Caco-2 (cell line): ENCODE measurements around the gene NFKB1. TPM values are rescaled to one million over a fixed set of nuclear protein-coding genes. Genes with fewer than 3 reads are reported as not detected.

Experiments
- BruUV-seq: library from RNA; stranded (reverse); fragments of 400-500 nt; replicated peaks from 2 replicates; lab custom pipeline; 2021; lab: Mats Ljungman, UMichigan
- CTCF ChIA-PET: fragments of 300-600 bp; sonication (Branson Sonifier 250); formaldehyde crosslinking; loops from one replicate; lab custom pipeline; 2022; ENCODE audit warnings: antibody characterized with exemption; lab: Charles Lee
- POLR2A ChIA-PET: fragments of 300-600 bp; sonication (Branson Sonifier 250); formaldehyde crosslinking; loops from one replicate; lab custom pipeline; 2022; ENCODE audit warnings: antibody characterized with exemption; lab: Charles Lee
- DNase-seq, 2 experiments: peaks; one replicate each; pipeline versions ENCODE4 v3.0.0 to v3.0.0-alpha.2; 2020 to 2022
- H3K27me3 ChIP-seq: replicated peaks from 2 replicates; pipeline ENCODE4 v1.6.0; 2011; ENCODE audit warnings: low read length; ENCODE audit not compliant: control insufficient read depth, insufficient read depth
- H3K36me3 ChIP-seq: 2 replicates; pipeline ENCODE4 v1.5.1; 2011; ENCODE audit warnings: low read length; ENCODE audit not compliant: control insufficient read depth, insufficient read depth
- H3K4me1 ChIP-seq: fragments of 250-450 bp; sonication (Bioruptor Pico); 2 replicates; pipeline ENCODE4 v1.5.1; 2020; ENCODE audit warnings: mild to moderate bottlenecking
- H3K4me3 ChIP-seq: 2 replicates; pipeline ENCODE4 v1.5.1; 2011; ENCODE audit warnings: low read depth, mild to moderate bottlenecking, control low read depth, low read length
- H3K9me3 ChIP-seq: fragments of 250-450 bp; sonication (Bioruptor Pico); 2 replicates; pipeline ENCODE4 v1.5.1; 2020; ENCODE audit warnings: mild to moderate bottlenecking, moderate library complexity
- H3K27ac Mint-ChIP-seq: one replicate; pipeline ENCODE4 v1.8.0; 2022; ENCODE audit warnings: mixed read lengths; ENCODE audit not compliant: unreplicated experiment
- H3K27me3 Mint-ChIP-seq: one replicate; pipeline ENCODE4 v1.8.0; 2022; ENCODE audit warnings: mixed read lengths; ENCODE audit not compliant: insufficient read depth, unreplicated experiment
- H3K36me3 Mint-ChIP-seq: one replicate; pipeline ENCODE4 v1.8.0; 2022; ENCODE audit warnings: mild to moderate bottlenecking, mixed read lengths; ENCODE audit not compliant: insufficient read depth, unreplicated experiment
- H3K4me1 Mint-ChIP-seq: one replicate; pipeline ENCODE4 v1.8.0; 2022; ENCODE audit warnings: low read depth, mixed read lengths; ENCODE audit not compliant: unreplicated experiment
- H3K4me3 Mint-ChIP-seq: one replicate; pipeline ENCODE4 v1.8.0; 2022; ENCODE audit warnings: mild to moderate bottlenecking, moderate library complexity, mixed read lengths; ENCODE audit not compliant: unreplicated experiment
- H3K9me3 Mint-ChIP-seq: one replicate; pipeline ENCODE4 v1.8.0; 2022; ENCODE audit warnings: mixed read lengths; ENCODE audit not compliant: unreplicated experiment
- intact Hi-C: fragments of 100-400 bp; cut with micrococcal nuclease; formaldehyde crosslinking; loops from one replicate; pipeline ENCODE4 v1.10.0; 2022; ENCODE audit not compliant: unreplicated experiment
- total RNA-seq: library from RNA; stranded (reverse); gene quantifications from 2 replicates; pipeline ENCODE4 v1.2.3, GENCODE V29; 2022
- TF ChIP-seq, protein P1 (sequence below), 2 experiments: fragments of 200-600 bp in 1 of 2; IDR thresholded peaks; 1 replicate in 1 of 2; 2 replicates in 1 of 2; pipeline versions ENCODE4 v1.5.1 to v1.8.0; 2011 to 2022; ENCODE audit warnings: antibody characterized with exemption in 1 of 2, control low read depth in 1 of 2, inconsistent platforms in 1 of 2, low read depth in 1 of 2, low read length in 1 of 2, mild to moderate bottlenecking in 1 of 2, moderate library complexity in 1 of 2; ENCODE audit not compliant: insufficient read depth in 1 of 2, severe bottlenecking in 1 of 2, unreplicated experiment in 1 of 2

NFKB1 gene
- total RNA-seq, 1 experiment from 2014 or later, result 33.0 TPM

DNA sequence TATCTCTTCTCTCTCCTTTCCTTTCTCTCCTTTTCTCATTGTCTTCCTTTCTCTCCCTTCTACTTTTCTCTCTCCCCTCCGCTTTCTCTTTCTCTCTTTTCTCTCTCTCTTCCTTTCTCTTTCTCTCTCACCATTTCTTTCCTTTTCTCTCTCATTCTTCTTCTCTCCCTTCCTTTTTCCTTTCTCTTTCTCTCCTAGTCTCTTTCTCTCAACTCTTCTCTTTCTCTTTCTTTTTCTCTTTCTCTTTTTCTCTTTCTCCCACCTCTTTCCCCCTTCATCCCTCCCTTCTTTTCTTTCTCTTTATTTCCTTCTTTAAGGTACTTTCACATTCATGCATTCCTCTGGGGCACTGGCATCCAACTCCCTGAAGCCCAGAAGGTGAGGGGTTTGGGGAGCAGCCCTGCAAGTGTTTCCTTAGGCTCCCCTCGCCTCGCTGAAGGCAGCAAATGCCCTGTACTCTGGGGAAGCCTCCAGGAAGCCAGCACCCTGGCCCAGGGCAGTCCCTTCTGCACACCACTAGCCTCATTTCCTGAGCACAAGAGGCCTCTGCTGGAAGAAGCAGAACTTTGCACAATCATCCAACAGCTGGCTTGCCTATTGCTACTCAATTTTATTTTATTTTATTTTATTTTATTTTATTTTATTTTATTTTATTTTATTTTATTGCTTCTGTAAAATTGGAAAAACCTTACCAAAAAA lies 124.2 kb downstream of the NFKB1 start:
- TF ChIP-seq, protein P1, sequence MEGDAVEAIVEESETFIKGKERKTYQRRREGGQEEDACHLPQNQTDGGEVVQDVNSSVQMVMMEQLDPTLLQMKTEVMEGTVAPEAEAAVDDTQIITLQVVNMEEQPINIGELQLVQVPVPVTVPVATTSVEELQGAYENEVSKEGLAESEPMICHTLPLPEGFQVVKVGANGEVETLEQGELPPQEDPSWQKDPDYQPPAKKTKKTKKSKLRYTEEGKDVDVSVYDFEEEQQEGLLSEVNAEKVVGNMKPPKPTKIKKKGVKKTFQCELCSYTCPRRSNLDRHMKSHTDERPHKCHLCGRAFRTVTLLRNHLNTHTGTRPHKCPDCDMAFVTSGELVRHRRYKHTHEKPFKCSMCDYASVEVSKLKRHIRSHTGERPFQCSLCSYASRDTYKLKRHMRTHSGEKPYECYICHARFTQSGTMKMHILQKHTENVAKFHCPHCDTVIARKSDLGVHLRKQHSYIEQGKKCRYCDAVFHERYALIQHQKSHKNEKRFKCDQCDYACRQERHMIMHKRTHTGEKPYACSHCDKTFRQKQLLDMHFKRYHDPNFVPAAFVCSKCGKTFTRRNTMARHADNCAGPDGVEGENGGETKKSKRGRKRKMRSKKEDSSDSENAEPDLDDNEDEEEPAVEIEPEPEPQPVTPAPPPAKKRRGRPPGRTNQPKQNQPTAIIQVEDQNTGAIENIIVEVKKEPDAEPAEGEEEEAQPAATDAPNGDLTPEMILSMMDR (IDR thresholded peaks at IDR 0.05; ENCODE audit: insufficient read depth in 1 of 2, low read depth in 1 of 2, low read length in 1 of 2, severe bottlenecking in 1 of 2, unreplicated experiment in 1 of 2), result peak in 1 of 2 experiments; percentile 39
- Mint-ChIP-seq H3K27me3 (no peaks in the 10 kb centered on the region), H3K27ac (no peak overlapping the region), H3K4me1 (peaks cover 26% of the 10 kb centered on the region), H3K36me3 (peaks cover 9% of the 10 kb centered on the region), H3K4me3 (no peak overlapping the region), H3K9me3 (no peaks in the 10 kb centered on the region)
- Histone ChIP-seq H3K9me3 (no peaks in the 10 kb centered on the region), H3K36me3 (no peaks in the 10 kb centered on the region), H3K4me1 (peaks cover 23% of the 10 kb centered on the region), H3K4me3 (no peak overlapping the region), H3K27me3 (no peaks in the 10 kb centered on the region)
- no TSS peak for BruUV-seq
- intact Hi-C loops, result loop anchor here (1.0 to 10.0 kb wide), 3 partner anchors 176 to 281 kb away; partner anchors contain the start of gene SLC39A8
- DNase-seq, result peak; percentile 32 to 55
- ChIA-PET POLR2A (no interaction called here), CTCF (no interaction called here)

DNA sequence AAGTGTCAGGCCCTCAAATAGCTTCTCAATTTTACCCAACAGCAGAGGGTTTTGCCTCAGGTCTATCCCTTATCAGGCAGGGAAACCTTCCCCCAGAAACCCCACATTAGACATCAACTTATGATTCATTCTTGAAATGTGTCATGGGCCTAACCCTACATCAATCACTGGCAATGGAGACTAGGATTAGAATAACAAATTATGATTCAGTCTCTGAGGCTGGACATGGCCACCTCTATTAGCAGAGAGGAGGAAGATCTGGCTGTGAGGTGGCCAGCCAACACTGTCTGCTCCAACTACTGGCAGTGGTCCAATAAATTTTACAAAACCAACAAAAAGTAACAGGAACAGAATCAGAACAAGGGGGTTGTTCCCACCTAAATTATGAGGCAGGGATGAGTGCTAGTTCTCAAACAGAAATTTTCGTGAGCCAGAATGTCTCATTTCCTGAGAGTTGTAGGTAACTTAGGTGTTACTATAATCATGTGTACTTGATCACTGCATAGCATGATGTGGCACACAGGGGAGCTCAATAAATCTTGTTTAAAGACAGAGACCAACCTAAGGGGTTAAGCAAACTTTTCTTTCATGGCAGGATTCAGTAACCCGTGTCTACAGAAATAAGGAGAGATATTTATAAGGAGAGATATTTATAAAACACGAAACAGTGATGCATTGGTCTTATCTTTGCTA lies 126.8 kb downstream of the NFKB1 start:
- H3K9me3 Mint-ChIP-seq, result no peaks in the 10 kb centered on the region
- peaks cover 23% of the 10 kb centered on the region for H3K36me3 Mint-ChIP-seq
- Histone ChIP-seq H3K4me3 (no peak overlapping the region), H3K9me3 (no peaks in the 10 kb centered on the region), H3K4me1 (peaks cover 5% of the 10 kb centered on the region), H3K27me3 (no peaks in the 10 kb centered on the region), H3K36me3 (no peaks in the 10 kb centered on the region)
- DNase-seq, result no peak
- POLR2A ChIA-PET, result no interaction called here
- BruUV-seq, result no TSS peak
- intact Hi-C loops, result loop anchor here (10.0 kb wide), 1 partner anchor 283 kb away; the partner anchor contains the start of gene SLC39A8
- no peaks in the 10 kb centered on the region for H3K27me3 Mint-ChIP-seq
- TF ChIP-seq, protein P1 (IDR thresholded peaks at IDR 0.05; ENCODE audit: insufficient read depth in 1 of 2, low read depth in 1 of 2, low read length in 1 of 2, severe bottlenecking in 1 of 2, unreplicated experiment in 1 of 2), result no peak
- no peak overlapping the region for H3K27ac Mint-ChIP-seq
- H3K4me3 Mint-ChIP-seq, result no peak overlapping the region
- H3K4me1 Mint-ChIP-seq, result peaks cover 18% of the 10 kb centered on the region
- CTCF ChIA-PET, result no interaction called here

DNA sequence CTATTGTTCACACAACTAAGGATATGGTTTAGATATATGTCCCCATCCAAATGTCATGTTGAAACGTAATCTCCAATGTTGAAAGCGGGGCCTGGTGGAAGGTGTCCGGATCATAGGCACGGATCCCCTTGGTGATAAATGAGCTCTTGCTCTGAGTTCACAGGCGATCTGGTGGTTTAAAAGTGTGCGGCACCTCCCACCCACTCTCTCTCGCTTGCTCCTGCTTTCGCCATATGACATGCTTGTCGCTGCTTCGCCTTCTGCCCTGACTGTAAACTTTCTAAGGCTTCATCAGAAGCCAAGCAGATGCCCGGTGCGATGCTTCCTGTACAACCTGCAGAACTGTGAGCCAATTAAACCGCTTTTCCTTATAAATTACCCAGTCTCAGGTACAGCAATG lies 128.5 kb downstream of the NFKB1 start:
- Histone ChIP-seq H3K4me3 (no peak overlapping the region), H3K9me3 (no peaks in the 10 kb centered on the region), H3K4me1 (peaks cover 5% of the 10 kb centered on the region), H3K27me3 (no peaks in the 10 kb centered on the region), H3K36me3 (no peaks in the 10 kb centered on the region)
- intact Hi-C loops, result loop anchor here (10.0 kb wide), 1 partner anchor 285 kb away; the partner anchor contains the start of gene SLC39A8
- Mint-ChIP-seq H3K9me3 (no peaks in the 10 kb centered on the region), H3K27ac (peak overlapping the region; percentile 34), H3K36me3 (peaks cover 28% of the 10 kb centered on the region), H3K27me3 (no peaks in the 10 kb centered on the region), H3K4me1 (peaks cover 8% of the 10 kb centered on the region), H3K4me3 (no peak overlapping the region)
- BruUV-seq, result no TSS peak
- ChIA-PET CTCF (no interaction called here), POLR2A (no interaction called here)
- no peak for DNase-seq
- TF ChIP-seq, protein P1 (IDR thresholded peaks at IDR 0.05; ENCODE audit: insufficient read depth in 1 of 2, low read depth in 1 of 2, low read length in 1 of 2, severe bottlenecking in 1 of 2, unreplicated experiment in 1 of 2), result no peak
